ENCODE data around the gene JAZF1. TPM values are rescaled to one million over a fixed set of nuclear protein-coding genes. Genes with fewer than 3 reads are reported as not detected.

JAZF1 gene
- total and polyA plus RNA-seq, 9 donors: 10.4 to 36.0 (median 19.9) TPM

DNA sequence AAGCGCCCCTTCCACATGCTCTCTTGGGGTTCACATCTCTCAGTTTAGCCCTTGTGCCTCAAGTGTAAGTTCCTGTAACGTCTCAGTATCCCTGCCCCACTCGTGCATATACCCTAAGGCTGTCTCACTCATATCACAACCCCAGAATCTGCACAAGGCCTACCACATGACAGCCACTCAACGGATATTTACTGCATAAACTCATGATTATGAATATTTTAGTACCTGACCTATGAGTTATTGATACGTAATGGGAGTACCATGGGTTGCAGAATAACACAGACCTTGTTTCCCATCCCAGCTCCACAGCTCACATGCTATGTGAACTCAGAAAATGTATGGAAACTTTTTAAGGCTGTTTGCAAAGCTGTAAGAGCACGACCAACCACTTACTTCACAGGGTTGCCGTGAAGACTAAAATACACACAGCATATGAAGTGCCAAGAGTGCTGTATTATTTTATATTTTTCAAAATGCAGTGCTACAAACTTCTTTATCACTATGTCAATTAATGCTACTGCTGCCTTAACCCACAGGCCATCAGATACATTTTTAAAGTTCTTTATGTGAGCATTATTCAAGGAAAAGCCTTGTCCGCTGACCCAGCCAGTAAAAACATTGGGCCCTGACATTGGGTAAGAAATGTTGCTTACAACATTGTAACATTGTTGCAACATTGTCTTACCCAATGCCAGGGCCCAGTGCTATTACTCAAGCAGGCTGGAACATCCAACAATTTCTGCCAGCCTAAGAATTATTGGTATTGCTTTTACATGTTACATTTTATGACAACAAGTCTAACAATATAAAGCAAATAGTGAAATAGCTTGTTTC lies 97.2 kb downstream of the JAZF1 start:
- Histone ChIP-seq H3K4me3 (no peak overlapping the region), H3K27me3 (no peaks in the 10 kb centered on the region), H3K4me1 (ENCODE audit: insufficient read depth) (peaks cover 10% of the 10 kb centered on the region), H3K9me3 (no peaks in the 10 kb centered on the region), H3K36me3 (no peaks in the 10 kb centered on the region), H3K27ac (no peak overlapping the region)
- DNase-seq: peak in 1 of 5 donors; percentile 42
- WGBS, 3 donors: 87 to 90% (median 88%) methylated on average over 8 of the region's 8 CpGs
- intact Hi-C loops (cut with DNase I): no loop called here
- TF ChIP-seq POLR2A (IDR thresholded peaks at IDR 0.05) (no peak), EP300 (IDR thresholded peaks at IDR 0.05) (no peak)
- TF ChIP-seq, protein P1, sequence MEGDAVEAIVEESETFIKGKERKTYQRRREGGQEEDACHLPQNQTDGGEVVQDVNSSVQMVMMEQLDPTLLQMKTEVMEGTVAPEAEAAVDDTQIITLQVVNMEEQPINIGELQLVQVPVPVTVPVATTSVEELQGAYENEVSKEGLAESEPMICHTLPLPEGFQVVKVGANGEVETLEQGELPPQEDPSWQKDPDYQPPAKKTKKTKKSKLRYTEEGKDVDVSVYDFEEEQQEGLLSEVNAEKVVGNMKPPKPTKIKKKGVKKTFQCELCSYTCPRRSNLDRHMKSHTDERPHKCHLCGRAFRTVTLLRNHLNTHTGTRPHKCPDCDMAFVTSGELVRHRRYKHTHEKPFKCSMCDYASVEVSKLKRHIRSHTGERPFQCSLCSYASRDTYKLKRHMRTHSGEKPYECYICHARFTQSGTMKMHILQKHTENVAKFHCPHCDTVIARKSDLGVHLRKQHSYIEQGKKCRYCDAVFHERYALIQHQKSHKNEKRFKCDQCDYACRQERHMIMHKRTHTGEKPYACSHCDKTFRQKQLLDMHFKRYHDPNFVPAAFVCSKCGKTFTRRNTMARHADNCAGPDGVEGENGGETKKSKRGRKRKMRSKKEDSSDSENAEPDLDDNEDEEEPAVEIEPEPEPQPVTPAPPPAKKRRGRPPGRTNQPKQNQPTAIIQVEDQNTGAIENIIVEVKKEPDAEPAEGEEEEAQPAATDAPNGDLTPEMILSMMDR (IDR thresholded peaks at IDR 0.05): no peak

DNA sequence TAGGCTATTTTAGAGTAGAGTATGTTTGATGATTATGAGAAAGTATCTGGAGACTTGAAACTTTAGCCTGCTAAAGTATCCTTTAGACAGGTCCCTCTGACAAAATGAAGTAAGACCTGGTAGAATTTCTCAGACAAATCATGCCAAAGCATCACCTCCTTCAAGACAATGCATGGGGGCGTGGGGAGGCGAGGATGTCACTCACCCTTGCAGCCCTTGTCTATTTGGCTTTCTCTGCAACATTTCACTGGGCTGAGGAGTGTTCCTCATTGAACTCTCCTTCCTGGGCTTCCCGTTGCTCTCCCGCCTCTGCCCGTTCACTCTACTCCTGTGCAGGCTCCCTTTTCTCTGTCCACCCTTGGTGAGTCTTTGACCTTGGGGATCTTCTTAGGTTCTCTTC lies 98.5 kb downstream of the JAZF1 start:
- intact Hi-C loops (cut with DNase I): no loop called here
- no peak for DNase-seq
- peaks cover 12% of the 10 kb centered on the region for H3K4me1 ChIP-seq (ENCODE audit: insufficient read depth)
- no peak overlapping the region for H3K4me3 ChIP-seq
- H3K36me3 ChIP-seq: no peaks in the 10 kb centered on the region
- H3K27ac ChIP-seq: no peak overlapping the region
- TF ChIP-seq EP300 (IDR thresholded peaks at IDR 0.05) (no peak), POLR2A (IDR thresholded peaks at IDR 0.05) (no peak)
- TF ChIP-seq, protein P1 (IDR thresholded peaks at IDR 0.05): no peak
- H3K27me3 ChIP-seq: no peaks in the 10 kb centered on the region
- H3K9me3 ChIP-seq: no peaks in the 10 kb centered on the region
- 97 to 98% (median 97%) methylated on average over 5 of the region's 5 CpGs for WGBS, 3 donors

DNA sequence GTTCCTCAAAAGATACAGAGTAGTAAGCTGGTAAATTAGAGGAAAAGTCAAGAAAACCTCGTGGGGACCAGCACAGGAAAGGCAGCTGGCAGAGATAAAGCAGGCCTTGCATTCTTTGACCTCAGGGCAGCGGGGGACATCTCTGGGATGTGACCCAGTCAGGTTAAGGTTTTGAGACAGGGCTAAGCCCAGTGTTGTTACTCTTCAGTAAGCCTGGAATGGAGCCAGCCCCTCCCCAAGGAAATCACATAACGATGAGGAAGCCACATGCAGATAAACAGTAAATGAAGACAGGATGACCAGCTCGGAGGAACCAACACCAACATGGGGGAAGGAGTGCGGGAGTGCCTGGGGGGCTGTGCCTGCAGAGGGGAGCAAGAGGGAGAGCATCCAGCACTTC lies 99.6 kb downstream of the JAZF1 start:
- Histone ChIP-seq H3K27ac (no peak overlapping the region), H3K27me3 (no peaks in the 10 kb centered on the region), H3K4me1 (ENCODE audit: insufficient read depth) (peaks cover 12% of the 10 kb centered on the region), H3K9me3 (no peaks in the 10 kb centered on the region), H3K4me3 (no peak overlapping the region), H3K36me3 (no peaks in the 10 kb centered on the region)
- TF ChIP-seq POLR2A (IDR thresholded peaks at IDR 0.05): no peak
- TF ChIP-seq EP300 (IDR thresholded peaks at IDR 0.05): no peak
- TF ChIP-seq, protein P1 (IDR thresholded peaks at IDR 0.05): no peak
- 56 to 60% (median 59%) methylated on average over 5 of the region's 5 CpGs for WGBS, 3 donors
- intact Hi-C loops (cut with DNase I): no loop called here
- DNase-seq: peak in 2 of 5 donors; percentile 46 to 48

DNA sequence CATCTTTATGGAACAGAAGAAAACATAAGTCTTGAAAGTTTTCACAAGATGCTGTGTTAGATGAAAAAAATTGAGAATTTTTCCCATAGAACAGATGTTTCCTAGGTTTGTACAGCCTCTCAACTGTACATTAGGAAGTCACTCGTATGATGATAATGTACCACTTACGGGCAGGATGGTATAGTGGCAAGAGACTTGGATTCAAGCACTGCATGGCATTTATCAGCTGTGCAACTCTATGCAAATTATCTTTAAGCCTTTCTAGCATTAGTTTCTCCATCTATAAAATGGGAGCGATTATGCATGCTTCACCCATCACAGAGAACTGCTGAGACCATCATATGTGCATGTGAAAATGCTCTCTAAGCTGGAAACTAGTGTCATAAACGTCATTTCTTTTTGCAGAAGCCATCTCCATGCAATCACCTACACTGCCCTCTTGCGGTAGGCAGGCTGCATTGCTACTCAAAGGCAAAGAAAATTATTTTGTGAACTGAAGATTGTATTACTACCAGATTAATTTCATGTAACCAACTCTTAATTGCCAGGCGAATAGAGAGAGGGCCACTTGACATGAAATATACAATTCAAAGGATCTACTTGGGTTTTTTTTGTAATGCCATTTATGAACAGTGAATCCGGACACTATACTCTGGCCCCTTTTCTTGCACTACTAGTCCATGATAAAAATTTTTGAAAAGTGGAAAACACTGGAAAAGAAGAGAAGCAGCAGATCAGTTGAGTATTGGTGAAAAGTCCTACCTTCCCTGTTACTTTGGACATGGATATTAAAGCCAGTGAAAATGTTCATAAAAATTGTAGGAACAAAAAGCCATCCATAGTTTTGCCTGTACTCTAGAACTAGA lies 102.3 kb downstream of the JAZF1 start:
- Histone ChIP-seq H3K27ac (no peak overlapping the region), H3K4me3 (no peak overlapping the region), H3K9me3 (no peaks in the 10 kb centered on the region), H3K27me3 (no peaks in the 10 kb centered on the region), H3K4me1 (ENCODE audit: insufficient read depth) (peaks cover 17% of the 10 kb centered on the region), H3K36me3 (no peaks in the 10 kb centered on the region)
- no peak for TF ChIP-seq EP300 (IDR thresholded peaks at IDR 0.05)
- TF ChIP-seq, protein P1 (IDR thresholded peaks at IDR 0.05): peak; percentile 78 to 90 (median 90)
- DNase-seq: peak in 4 of 5 donors; percentile 36 to 66 (median 49)
- WGBS, 3 donors: 40 to 48% (median 44%) methylated on average over 7 of the region's 7 CpGs
- intact Hi-C loops (cut with DNase I): no loop called here
